CMK (cell line): ENCODE measurements around the gene PHACTR4.
"Not testable (repeated sequence)": the region's sequence is repeated elsewhere in the genome, so short reads cannot be mapped to it uniquely, and the experiment has no call there.

Source experiments
- DNase-seq: peaks from one replicate; pipeline ENCODE4 v3.0.0-alpha.2; 2010; ENCODE audit warnings: low read depth

The PHACTR4 gene

GRCh38 chr1:28521502-28522164 lies 152.1 kb downstream of the PHACTR4 start:
- DNase-seq: no peak

DNA sequence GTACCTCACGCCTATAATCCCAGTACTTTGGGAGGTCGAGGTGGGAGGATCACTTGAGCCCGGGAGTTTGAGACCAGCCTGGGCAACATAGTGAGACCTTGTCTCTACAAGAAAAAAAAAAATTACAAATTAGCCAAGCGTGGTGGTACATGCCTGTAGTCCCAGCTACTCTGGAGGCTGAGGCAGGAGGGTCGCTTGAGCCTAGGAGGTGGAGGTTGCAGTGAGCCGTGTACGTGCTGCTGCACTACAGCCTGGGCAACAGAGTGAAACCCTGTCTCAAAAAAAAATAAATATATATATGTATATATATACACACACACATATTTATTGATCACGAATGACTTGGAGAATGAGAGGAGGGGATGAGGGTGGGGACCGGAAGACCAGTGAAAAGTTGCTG lies 153.0 kb downstream of the PHACTR4 start:
- not testable (repeated sequence) for DNase-seq

DNA sequence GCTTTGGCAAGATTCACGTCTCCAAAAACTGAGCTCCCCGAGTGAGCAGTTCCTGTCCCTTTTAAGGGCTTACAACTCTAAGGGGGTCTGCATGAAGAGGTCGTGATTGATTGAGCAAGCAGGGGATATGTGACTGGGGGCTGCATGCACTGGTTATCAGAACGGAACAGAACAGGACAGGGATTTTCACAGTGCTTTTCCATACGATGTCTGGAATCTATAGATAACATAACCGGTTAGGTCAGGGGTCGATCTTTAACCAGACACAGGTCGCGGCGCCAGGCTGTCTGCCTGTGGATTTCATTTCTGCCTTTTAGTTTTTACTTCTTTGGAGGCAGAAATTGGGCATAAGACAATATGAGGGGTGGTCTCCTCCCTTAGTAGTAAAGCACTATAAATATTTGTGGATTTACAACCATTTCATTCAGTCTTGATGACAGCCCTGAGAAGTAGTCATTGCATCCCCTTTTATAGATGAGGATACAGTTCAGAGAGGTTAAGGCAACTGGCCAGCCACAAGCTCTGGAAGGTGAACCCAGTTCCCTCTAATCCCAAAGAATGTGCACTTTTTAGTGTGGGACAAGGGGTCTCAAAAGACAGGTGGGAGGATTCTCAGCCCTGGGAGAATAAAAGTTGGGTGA lies 155.6 kb downstream of the PHACTR4 start:
- DNase-seq: not testable (repeated sequence)

- DNase-seq: no peak
These were observed 157.3 kb downstream of the PHACTR4 start for GRCh38 chr1:28526886-28527285.

GRCh38 chr1:28530456-28530855 lies 160.9 kb downstream of the PHACTR4 start:
- DNase-seq: no peak

DNA sequence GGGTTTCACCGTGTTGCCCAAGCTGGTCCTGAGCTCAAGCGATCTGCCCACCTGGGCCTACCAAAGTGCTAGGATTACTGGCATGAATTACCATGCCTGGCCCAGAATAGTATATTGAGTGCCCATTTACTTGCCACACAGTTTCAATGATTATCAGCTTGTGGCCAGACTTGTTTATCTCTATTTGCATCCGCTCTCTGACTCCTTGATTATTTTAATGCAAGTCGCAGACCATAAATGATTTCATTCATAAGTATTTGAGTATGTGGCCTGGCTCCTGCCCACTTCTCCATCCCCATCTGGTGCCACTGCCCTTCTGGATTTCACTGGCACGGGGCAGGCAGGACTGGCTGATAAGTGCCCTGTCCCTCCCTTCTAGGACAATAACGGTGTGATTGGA lies 165.1 kb downstream of the PHACTR4 start:
- DNase-seq: no peak

GRCh38 chr1:28535180-28535579 lies 165.6 kb downstream of the PHACTR4 start:
- no peak for DNase-seq

GRCh38 chr1:28537457-28538199 lies 168.1 kb downstream of the PHACTR4 start:
- no peak for DNase-seq

- DNase-seq: no peak
These were observed 168.7 kb downstream of the PHACTR4 start for GRCh38 chr1:28538286-28538685.

GRCh38 chr1:28540651-28541050 lies 171.1 kb downstream of the PHACTR4 start:
- no peak for DNase-seq

DNA sequence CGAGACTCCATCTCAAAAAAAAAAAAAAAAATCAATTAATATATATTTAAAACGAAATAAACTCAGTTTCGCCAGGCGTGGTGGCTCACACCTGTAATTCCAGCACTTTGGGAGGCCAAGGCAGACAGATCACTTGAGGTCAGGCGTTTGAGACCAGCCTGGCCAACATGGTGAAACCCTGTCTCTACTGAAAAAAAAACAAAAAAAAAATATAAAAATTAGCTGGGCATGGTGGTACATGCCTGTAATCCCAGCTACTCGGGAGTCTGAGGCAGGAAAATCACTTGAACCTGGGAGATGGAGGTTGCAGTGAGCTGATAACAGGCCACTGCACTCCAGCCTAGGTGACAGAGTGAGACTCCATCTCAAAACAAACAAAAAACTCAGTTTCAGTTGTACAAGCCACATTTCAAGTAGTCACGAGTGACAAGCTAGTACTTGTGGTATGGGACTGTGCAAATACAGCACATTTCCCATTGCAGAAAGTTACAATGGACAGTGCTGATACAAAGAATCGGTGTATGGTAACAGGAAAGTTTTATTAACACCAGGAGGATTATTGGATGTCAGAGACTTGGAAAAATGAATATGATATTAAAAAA lies 172.0 kb downstream of the PHACTR4 start:
- not testable (repeated sequence) for DNase-seq

DNA sequence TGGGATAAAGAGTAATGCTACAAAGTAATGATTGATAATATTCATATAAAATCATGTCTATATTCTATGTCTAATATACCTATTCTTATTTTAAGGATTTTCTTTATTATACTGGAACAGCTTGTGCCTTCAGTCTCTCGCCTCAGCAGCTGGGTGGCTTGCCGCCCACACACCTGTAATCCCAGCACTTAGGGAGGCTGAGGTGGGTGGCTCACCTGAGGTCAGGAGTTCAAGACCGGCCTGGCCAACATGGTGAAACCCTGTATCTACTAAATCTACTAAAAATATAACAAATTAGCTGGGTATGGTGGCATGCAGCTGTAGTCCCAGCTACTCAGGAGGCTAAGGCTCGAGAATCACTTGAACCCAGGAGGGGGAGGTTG lies 175.7 kb downstream of the PHACTR4 start:
- DNase-seq: no peak

DNA sequence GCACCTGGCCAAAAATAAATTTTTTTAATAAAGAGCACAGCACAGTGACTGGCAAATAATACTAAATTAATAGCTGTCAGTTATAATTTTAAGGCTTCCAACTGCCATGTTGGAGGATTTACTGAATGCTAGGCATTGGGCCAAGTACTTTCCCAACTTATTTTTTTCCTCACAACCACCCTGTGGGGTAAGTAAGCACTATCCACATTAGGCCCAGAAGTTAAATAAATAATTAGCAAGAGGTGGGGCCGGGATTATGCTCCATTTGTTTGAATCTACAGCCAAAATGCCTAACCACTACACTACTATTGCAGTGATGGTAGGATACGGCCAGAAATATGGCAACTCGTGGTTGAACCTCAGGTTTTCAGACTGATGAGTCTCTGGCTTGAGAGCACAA lies 178.8 kb downstream of the PHACTR4 start:
- DNase-seq: no peak
